Stimulated activated CD4-positive, alpha-beta T cell treated with anti-CD3 and anti-CD28 coated beads, Interleukin-1b, Interleukin-23, amount 100 ng/mL, for 4 hours (primary cell): ENCODE data around the gene SYNJ1.
"Not testable (repeated sequence)": the region's sequence is repeated elsewhere in the genome, so short reads cannot be mapped to it uniquely, and the experiment has no call there.

Experiments
- DNase-seq, 2 donors: peaks; one replicate each; pipeline ENCODE4 v3.0.0-alpha.2; 2020; ENCODE audit warnings: low read depth in 2 of 2

Gene SYNJ1

GRCh38 chr21:32613436-32614043 lies 114.3 kb downstream of the SYNJ1 start:
- no peak for DNase-seq

GRCh38 chr21:32612999-32613337 lies 114.8 kb downstream of the SYNJ1 start:
- no peak for DNase-seq

GRCh38 chr21:32612075-32612998 lies 115.5 kb downstream of the SYNJ1 start, which contains the start of gene CFAP298:
CFAP298 (minus strand) TSS chr21:32612377; CDS start chr21:32612243, 134 bp downstream.
- peak; percentile 69 to 70 for DNase-seq

GRCh38 chr21:32611471-32611997 lies 116.3 kb downstream of the SYNJ1 start:
- peak; percentile 3 to 18 for DNase-seq

- not testable (repeated sequence) for DNase-seq
These were observed 116.9 kb downstream of the SYNJ1 start for GRCh38 chr21:32610940-32611339.

- DNase-seq: no peak
These were observed 119.0 kb downstream of the SYNJ1 start for GRCh38 chr21:32608851-32609250.

- DNase-seq: no peak
These were observed 122.3 kb downstream of the SYNJ1 start for GRCh38 chr21:32605469-32605868.

- DNase-seq: no peak
These were observed 123.3 kb downstream of the SYNJ1 start for GRCh38 chr21:32604464-32604863.

GRCh38 chr21:32603131-32603530 lies 124.7 kb downstream of the SYNJ1 start:
- no peak for DNase-seq

- DNase-seq: no peak
These were observed 125.7 kb downstream of the SYNJ1 start for GRCh38 chr21:32602099-32602498.

- no peak for DNase-seq
These were observed 128.3 kb downstream of the SYNJ1 start for GRCh38 chr21:32599526-32599925.

- DNase-seq: no peak
These were observed 128.7 kb downstream of the SYNJ1 start for GRCh38 chr21:32599091-32599490.

- no peak for DNase-seq
These were observed 130.6 kb downstream of the SYNJ1 start for GRCh38 chr21:32597205-32597604.

- DNase-seq: no peak
These were observed 132.4 kb downstream of the SYNJ1 start for GRCh38 chr21:32595431-32595830.

- DNase-seq: no peak
These were observed 134.1 kb downstream of the SYNJ1 start for GRCh38 chr21:32593690-32594089.

GRCh38 chr21:32592929-32593502 lies 134.8 kb downstream of the SYNJ1 start:
- DNase-seq: no peak

GRCh38 chr21:32590130-32590529 lies 137.7 kb downstream of the SYNJ1 start:
- no peak for DNase-seq

- no peak for DNase-seq
These were observed 140.2 kb downstream of the SYNJ1 start for GRCh38 chr21:32587651-32588050.

- DNase-seq: no peak
These were observed 140.7 kb downstream of the SYNJ1 start for GRCh38 chr21:32587120-32587519.

GRCh38 chr21:32585970-32586369 lies 141.8 kb downstream of the SYNJ1 start:
- no peak for DNase-seq

GRCh38 chr21:32585042-32585710 lies 142.6 kb downstream of the SYNJ1 start, which contains the start of gene TCP10L:
TCP10L (minus strand) TSS chr21:32585523; CDS start chr21:32584304, 1,219 bp downstream.
- no peak for DNase-seq

- DNase-seq: no peak
These were observed 143.3 kb downstream of the SYNJ1 start for GRCh38 chr21:32584472-32584871.
